Superior temporal gyrus (tissue), 1 donor: ENCODE data around the gene MTX1.
"Not testable (repeated sequence)": the region's sequence is repeated elsewhere in the genome, so short reads cannot be mapped to it uniquely, and the experiment has no call there.

Experiments used
- DNase-seq: peaks from one replicate; pipeline ENCODE4 v3.0.0-alpha.2; 2016; ENCODE audit errors: extremely low spot score

The MTX1 gene

DNA sequence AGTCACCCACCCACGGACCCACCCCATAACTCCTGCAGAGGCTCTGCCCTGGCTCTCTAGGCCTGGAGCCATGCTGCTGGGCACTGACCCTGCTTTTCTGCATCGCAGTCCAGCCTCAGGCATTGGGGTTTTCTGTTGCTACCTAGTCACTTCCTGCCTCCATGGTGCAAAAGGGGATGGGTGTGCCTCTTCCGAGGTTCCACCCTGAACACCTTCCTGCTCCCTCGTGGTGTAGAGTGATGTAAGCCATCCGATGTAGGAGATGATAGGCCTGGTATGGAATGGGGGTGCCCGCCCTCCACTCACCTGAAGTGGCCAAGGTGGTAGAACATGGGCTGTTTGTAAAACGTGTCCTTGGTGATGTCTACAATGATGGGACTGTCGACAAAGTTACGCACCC lies 26.9 kb downstream of the MTX1 start:
- DNase-seq: not testable (repeated sequence)

DNA sequence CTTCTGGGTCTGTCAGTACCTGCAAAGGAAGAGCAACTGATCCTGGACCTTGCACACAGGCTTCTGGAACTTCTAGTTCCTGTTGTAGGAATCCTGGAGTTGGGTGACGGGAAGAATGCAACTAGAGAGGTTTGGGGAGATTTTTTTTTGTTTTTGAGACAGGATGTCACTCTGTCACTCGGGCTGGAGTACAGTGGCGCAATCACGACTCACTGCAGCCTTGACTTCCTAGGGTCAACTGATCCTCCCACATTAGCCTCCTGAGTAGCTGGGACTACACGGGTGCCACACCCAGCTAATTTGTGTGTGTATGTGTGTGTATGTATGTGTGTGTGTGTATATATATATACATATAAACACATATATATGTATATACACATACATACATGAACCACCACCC lies 28.0 kb downstream of the MTX1 start:
- no peak for DNase-seq

DNA sequence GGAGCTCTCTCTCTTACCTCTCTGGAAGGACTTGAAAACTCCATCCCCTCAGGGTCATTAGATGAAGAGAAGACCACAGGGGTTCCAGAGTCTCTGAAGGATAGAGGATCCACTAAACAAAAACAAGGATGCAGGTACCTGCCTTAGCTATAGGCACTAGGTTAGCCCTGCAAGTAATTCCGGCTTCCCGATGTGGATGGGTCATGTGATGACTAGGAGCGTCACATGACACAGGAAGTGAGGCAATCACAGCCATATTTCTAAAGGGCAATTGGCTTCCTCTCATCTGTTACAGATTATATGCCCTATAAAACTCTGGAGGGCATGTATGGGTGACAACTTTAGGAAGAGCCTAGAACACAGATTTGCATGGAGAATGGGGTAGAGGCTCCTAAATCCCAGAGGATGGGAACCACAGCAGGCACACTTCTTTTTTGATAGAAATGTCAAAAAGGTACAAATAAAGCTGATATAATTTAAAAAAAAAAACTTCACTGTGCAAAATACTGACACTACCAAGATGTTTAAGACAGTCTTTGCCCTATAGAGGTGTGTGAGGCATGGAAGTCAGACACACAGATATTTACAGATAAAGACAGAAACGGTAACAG lies 32.7 kb downstream of the MTX1 start:
- DNase-seq: peak; percentile 98

DNA sequence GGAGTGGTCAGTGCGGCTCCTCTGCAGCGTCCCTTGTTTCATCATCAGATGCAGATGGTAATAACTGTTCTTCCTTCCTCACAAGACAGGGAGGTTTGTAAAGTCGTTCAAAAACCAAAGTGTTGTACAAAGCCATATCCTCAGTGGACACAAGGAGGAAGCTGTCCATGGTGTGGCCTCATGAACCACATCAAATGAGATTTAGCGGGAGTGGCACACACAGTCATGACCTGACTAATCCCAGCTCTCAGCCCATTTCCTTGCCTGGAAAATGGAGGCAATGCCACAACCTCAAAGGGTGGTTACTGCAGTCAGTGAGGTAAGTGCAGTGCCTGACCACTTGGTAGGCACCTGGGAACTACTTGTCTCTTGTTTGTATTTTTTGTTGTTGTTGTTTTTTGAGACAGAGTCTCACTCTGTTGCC lies 33.4 kb downstream of the MTX1 start:
- no peak for DNase-seq

DNA sequence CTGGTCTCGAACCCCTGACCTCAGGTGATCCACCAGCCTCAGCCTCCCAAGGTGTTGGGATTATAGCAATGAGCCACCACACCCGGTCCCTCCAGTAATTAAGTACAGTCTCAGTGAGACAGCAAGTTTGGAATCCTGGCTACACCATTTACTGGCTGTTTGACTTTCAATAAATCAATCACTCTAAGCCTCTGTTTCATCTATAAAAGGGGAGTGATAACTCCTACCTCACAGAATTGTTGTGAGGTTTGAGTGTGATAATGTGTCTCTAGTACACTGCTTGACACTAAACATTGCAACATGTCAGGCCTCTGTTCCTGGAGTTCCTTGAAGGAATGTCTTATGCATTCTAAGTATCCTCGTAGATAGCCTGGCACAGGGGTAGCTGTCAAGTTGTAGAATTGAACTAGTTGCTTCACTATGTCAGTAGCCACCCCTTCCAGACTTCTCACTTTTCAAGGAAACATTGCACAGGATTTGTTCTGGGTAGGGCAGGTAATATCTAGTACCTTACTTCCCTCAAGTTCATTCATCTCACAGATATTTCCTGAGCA lies 34.4 kb downstream of the MTX1 start:
- DNase-seq: peak; percentile 38

DNA sequence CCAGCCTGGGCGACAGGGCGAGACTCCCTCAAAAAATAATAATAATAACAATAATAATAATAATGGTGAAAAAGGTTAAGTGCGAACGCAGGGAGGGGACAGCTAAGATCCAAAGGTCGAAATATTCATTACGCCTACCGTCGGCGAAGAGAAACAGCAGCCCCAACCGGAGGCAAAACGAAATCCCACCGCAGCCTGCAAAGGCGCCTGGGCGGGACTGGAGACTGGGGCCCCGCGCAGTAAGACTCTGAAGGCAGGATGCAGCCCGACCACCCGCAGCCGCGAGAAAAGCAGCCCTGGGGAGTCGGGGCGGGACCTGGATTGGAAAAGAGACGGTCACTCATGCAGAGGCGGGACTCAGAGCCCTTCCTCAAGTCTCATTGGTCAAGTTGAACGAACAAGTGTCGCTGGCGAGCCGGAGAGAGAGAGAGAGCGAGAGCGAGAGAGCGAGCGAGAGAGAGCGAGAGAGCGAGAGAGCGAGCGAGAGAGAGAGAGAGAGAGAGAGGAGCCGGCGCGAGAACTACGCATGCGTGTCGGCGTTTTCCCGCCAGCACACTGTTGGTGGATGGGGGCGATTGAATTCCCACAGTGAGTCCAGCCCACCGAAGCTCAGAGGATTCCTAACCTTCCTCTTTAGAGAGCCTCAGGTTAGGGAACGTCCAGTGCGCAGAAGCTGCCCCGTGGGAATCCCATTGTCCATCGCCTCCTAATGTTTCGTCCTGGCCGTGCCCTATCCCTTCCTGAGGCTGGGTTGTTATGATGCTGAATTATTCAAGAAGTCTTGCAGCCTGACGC lies 36.1 kb downstream of the MTX1 start:
- DNase-seq: peak; percentile 99

DNA sequence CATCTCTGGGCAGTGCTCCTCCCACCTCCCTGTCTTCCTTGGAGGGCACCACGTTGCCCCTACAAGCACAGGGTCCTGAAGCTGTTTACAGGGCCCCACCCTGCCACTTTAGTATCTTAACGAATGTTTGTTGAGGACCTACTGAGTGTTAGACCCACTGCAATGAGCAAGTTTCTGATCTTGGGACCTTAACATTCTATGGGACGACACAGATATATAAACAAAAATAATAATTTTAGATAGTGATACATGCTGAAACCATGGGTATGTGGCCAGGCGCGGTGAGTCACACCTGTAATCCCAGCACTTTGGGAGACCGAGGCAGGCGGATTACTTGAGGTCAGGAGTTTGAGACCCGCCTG lies 36.6 kb downstream of the MTX1 start:
- no peak for DNase-seq

DNA sequence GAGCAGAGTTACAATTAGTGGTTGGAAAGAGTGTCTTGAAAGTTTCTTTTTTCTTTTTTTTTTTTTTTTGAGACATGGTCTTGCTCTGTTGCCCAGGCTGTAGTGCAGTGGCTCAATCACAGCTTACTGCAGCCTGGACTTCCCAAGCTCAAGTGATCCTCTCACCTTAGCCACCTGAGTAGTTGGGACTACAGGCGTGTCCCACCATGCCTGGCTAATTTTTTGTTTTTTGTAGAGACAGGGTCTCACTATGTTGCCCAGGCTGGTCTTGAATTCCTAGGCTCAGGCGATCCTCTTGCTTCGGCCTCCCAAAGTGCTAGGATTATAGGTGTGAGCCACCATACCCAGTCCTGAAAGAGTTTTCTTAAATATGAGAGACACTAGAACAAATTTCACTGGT lies 38.3 kb downstream of the MTX1 start:
- DNase-seq: not testable (repeated sequence)

DNA sequence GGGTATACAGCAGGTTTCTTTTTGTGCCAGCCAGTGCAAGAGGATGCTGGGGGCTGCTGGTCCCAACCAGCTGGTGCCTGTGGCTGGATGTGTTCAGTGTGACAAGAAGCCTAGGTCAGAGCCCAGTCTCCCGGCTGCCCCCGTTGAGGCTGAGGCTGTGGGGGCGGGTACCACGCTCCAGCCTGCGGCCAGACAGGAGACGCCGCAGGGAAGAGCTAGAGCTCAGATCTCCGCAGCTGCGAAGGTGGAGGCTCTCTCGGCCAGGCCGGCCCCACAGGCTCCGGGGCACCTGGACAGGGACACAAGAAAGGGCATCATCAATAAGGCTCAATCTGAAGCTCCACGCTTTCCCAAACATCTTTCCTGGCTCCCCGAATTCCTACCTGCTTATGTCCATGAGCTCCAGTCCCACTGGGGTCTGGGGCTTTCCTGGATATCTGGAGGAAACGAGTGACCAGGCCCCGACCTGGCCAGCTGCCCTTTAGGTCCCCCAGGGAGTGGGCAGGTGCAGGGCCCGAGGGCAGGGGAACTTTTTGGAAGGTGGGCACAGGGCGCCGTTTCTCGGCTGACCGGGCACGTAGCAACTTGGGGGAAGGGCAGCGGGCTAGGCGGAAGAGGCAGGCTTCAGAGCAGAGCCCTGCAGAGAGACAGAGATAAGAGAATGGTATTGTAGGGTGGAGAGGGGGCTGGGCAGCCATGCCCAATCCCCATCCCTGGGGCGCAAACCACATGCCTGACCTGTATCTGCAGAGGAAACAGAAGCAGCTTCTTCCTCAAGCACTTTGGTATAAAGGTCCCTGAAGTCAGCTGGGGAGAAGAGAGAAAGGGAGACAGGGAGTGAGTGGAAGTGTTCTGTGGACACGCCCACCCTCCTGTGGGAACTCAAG lies 39.4 kb downstream of the MTX1 start:
- no peak for DNase-seq

DNA sequence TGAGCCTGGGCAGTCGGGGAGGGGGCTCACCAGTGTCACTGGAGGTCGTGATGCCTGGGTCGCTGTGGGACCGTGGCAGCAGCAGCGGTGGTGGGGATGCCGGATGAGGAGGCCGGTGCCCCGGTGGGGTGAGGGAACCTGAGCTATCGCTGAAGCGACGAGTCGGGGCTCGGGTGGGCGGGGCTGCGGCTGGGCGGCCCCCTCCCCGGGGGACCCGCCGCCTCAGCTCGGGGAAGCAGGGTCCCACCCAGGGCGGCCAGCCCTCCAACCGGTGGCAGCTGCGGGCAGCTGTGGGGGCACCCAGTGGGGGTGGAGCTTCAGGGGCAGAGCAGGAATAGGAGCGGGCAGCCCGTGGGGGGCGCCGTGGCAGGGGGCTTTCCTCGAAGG lies 41.7 kb downstream of the MTX1 start:
- no peak for DNase-seq

DNA sequence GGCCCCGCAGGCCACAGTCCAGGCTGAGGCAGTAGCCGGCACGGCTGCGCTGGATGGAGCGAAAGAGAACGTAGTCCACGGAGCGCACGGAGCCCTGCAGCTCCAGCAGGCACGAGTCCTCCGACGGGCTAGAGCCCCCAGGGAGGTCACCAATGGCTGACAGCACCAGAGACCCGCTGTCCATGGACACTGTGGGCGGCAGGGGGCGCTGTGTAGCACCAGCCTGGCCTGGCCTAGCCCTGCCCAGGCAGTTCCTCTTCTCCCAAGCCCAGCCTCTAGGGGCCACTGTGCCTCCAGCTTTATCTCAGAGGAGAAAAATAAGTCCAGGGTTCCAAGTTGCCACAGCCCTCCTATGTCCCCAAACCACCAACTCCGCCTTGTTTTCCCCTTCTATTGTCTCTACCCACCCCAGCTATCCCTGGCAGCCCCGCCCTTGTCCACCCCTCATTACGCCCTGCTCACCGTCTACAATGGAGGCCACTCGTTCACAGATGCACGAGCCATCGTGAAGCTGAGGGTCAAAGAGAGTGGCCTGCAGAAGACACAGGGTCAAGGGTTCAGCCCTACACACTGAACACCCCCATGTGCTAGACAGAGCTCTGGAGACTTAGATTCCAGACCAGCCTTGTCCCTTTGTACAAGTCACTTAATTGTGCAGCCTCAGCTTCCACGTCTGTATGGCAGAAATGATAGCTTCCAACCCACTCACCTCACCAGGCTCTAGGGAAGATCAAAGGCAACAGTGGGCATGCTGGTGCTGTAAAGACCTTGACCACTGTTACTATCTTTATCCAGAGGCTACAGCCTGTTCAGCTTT lies 42.3 kb downstream of the MTX1 start:
- peak; percentile 96 for DNase-seq

DNA sequence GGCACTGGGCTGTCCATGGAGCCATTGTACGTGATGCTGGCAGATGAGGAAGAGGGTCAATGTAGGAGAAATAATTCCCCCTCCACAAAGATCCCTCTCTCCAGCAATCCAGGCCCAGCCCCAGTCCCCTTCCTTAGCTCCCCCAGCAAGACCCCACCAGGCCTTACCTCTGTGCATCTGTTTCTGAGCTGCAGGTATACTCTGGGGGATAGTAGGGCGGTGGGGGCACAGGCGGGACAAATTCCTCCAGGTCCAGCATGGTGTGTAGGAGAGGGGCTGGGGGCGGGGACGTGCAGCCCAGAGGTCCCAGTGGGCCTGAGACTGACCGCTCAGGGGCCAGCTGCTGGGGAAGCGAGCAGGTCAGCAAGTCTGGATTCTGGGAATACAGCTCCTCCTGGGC lies 43.1 kb downstream of the MTX1 start:
- no peak for DNase-seq

DNA sequence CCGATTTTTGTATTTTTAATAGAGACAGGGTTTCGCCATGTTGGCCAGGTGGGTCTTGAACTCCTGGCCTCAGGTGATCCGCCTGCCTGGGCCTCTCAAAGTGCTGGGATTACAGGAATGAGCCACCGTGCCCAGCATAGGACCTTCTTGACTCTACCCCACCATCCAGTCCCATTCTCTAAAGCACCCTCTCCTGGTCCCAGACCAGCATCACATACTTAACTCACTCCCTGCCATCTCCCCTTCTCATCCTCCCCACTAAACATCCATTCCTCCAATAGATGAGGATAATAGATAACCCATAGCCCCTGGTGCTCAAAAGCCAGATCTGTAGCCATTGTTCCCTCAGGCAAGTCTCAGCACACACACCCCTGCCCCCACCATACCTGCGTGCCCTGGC lies 44.7 kb downstream of the MTX1 start:
- DNase-seq: no peak

DNA sequence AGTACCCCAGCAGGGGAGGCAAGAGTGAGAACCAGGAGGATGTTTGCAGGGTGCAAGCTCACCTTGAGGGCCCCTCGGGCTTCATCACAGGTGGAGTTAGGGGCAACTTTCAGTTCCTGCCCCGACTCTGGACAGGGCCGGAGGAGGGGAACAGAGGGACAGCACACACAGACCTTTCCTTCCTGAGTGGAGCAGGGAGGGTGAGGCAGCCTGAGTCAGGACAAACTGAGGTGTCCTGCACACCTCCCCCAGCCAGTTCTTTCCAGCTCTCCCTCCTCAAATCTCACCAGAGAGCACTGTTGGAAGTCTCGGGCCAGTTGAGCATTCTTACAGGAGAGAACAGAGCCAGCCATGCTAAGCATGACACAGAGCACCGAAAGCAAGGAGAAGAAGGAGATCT lies 45.3 kb downstream of the MTX1 start:
- no peak for DNase-seq

DNA sequence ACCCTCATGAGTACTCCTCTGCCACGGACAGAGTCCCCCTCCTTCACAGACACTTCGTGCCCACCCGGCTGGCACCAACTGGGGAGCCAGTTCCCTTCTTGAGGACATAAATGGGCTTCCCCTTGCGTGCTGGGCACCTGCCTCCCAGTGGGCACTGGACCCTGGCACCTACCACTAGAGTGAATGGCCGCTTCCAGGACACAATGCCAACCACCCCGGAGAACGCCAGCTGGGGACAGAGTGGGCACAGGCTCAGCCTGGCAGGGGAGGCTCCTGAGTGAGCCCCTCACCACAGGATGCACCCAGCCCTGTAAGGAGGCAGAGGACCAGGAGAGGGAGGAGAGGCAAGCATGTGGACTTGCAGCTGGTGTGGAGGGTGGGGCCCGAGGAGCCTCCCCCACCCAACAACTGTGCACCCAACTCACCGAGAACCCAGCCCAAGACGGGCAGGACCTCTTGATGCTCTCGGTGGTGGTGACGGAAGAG lies 45.8 kb downstream of the MTX1 start:
- no peak for DNase-seq

DNA sequence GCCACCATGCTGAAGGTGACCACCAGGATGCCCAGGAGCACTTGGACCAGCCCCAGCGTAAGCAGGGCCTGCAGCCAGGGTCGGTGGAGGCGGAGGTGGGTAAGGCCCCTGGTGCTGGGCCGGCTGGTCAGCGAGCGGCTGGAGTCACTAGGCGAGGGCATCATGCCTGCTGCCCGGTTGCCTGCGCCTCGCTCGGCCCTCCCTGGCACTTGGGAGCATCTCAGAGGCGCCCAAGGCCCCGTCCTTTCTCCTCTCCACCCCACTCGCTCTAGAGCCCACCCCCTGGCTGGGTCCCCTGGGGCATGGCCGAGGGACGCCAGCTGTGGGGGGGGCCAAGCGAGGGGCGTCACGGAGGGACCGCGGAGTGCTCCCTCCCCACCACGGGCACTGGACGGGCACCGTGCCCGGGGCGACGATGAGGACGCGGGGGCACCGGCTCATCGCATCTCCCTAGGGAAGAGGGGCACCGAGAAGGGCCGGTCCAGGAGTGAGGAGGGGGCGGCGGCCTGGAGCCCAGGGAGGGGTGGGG lies 46.3 kb downstream of the MTX1 start:
- DNase-seq: no peak

DNA sequence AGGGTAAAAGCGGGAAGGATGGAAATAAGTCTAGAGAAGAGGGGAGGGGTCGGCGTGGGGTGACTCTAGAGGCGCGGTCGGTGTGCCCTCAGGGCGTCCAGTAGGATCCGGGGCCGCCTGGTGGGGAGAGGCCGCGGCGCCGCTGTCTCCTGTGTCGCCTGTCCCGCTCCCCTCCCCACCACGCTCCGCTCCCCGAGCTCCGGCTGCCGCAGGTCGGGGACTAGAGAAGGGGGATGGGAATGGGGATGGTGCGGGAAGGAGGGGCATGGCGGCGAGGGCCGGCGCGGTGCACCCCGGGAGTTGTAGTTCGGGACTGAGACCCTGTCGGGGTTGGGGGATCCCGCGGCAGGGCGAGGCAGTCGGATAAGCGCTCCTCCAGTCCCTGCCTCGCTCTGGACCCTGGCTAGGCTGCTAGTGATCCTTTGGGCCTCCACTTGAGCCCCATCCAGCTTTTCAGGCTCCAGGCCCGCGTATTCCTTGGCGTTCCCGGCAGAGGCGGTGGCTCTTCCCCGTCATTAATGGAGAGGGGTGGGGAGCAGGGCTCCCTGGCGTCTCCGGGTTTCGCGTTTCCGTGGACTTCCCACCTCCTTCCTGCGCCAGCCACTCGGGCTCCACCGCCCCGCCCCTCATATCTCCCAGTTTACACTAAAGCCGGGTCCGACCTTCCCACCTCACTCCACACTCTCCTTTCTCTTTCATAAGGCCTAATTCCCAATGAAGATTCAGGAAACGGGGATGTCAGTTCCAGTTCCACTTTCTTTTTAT lies 46.9 kb downstream of the MTX1 start, which contains the start of gene ENTREP3:
ENTREP3 (minus strand) TSS at position 241 of the 765 bp plus-strand sequence. CDS start 606 bp downstream, outside the sequence.
- DNase-seq: peak; percentile 89

DNA sequence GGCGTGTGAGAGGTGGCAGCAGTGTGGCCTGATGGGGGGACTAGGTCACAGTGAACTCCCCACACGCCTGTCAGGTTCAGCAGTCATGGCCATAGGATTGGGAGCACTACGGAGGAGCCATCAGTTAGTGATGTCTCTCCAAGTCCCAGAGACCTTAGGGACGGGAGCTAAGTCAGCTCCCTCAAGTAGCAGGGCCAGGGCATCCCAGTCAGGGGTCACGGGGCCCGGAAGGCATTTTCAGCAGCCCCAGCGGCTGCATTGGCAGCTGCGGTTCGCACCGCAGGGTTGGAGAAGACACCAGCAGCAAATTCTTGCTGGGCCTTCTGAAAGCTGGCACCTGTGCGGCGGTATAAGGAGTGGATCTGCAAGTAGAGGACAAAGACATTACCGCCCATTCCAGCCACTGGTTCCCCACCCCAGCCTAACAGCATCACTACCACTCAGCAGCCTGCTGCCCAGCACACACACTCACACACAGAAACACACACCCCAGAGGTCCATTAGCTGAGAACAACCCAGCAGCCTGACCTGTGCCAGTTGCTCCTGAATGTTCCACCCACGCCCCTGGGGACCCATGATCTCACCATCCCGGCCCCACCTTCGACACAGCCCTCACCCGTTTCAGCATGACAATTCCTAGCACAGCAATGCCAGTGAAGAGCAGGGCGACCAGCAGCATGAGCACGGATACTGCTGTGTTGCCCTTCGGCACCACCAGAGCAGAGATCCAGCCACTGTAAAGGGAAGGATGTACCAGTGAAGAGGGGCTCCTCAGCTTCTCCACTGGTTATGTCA lies 47.8 kb downstream of the MTX1 start:
- no peak for DNase-seq

DNA sequence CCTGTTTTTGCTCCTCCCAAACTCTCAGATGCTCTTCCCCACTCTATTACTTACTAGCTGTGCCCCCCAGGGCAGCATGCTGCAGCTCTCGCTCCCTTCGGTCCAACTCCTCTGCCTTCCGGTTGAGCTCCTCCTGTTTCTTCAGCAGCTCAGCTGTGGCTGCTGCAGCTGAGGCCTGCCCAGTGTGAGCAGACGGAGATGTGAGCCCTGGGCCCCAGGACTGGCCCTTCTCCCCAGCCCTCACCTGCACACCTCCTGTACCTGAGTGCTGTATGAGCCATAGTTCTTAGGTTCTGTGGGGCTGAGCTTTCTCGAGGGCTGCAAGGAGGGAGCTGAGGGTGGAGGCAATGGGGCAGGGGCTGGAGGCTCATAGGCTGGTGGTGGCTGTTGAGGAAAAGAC lies 51.8 kb downstream of the MTX1 start:
- DNase-seq: no peak
